IMR-90 (cell line): Measurements from ENCODE around the gene AMFR. TPM values are rescaled to one million over a fixed set of nuclear protein-coding genes. Genes with fewer than 3 reads are reported as not detected.

Source experiments
- ATAC-seq: fragments of 200-7000 bp; cut with Tn5 transposase; 2 replicates; pipeline ENCODE4 v1.9.1; 2020; ENCODE audit warnings: low read depth, mild to moderate bottlenecking, moderate library complexity
- BruUV-seq: library from RNA; stranded (reverse); fragments of 400-500 nt; replicated peaks from 2 replicates; lab custom pipeline; 2021; lab: Mats Ljungman, UMichigan
- CTCF ChIA-PET: fragments of 300-600 bp; formaldehyde crosslinking; extraction: SDS; loops from one replicate; lab custom pipeline; 2021; ENCODE audit warnings: antibody characterized with exemption; lab: Yijun Ruan, JAX
- POLR2A ChIA-PET: fragments of 300-600 bp; sonication (Branson Sonifier 250); formaldehyde crosslinking; loops from one replicate; lab custom pipeline; 2022; ENCODE audit warnings: antibody characterized with exemption; ENCODE audit not compliant: unreplicated experiment; lab: Charles Lee
- DNase-seq: peaks from one replicate; pipeline ENCODE4 v3.0.0; 2013
- H2AFZ ChIP-seq: replicated peaks from 2 replicates; pipeline ENCODE3; 2013; ENCODE audit warnings: low read length, mild to moderate bottlenecking; ENCODE audit not compliant: poor library complexity
- H2AK5ac ChIP-seq: 2 replicates; pipeline ENCODE4 v1.6.1; 2013; ENCODE audit warnings: low read depth, low read length, inconsistent platforms
- H2AK9ac ChIP-seq: replicated peaks from 2 replicates; pipeline ENCODE3; 2013; ENCODE audit warnings: mild to moderate bottlenecking, low read depth, low read length, moderate library complexity; ENCODE audit not compliant: poor library complexity
- H2BK120ac ChIP-seq: 2 replicates; pipeline ENCODE4 v1.6.1; 2013; ENCODE audit warnings: low read depth, low read length, inconsistent platforms
- H2BK15ac ChIP-seq: 3 replicates; pipeline ENCODE4 v1.6.1; 2013; ENCODE audit warnings: low read depth, low read length, inconsistent platforms
- H2BK20ac ChIP-seq: 2 replicates; pipeline ENCODE4 v1.6.1; 2013; ENCODE audit warnings: low read depth, mild to moderate bottlenecking, inconsistent platforms, low read length, moderate library complexity
- H2BK5ac ChIP-seq: 2 replicates; pipeline ENCODE4 v1.6.1; 2013; ENCODE audit warnings: mild to moderate bottlenecking, low read depth, low read length, inconsistent platforms; ENCODE audit not compliant: poor library complexity, severe bottlenecking
- H3K14ac ChIP-seq: replicated peaks from 2 replicates; pipeline ENCODE4 v1.6.1; 2013; ENCODE audit warnings: low read depth, low read length, inconsistent platforms
- H3K18ac ChIP-seq: 2 replicates; pipeline ENCODE4 v1.6.1; 2013; ENCODE audit warnings: low read depth, low read length, control low read depth
- H3K23ac ChIP-seq: 2 replicates; pipeline ENCODE4 v1.6.1; 2013; ENCODE audit warnings: low read depth, low read length, inconsistent platforms
- H3K27ac ChIP-seq: 2 replicates; pipeline ENCODE4 v1.5.1; 2013; ENCODE audit warnings: mild to moderate bottlenecking, control low read depth, low read length; ENCODE audit not compliant: insufficient read depth
- H3K27me3 ChIP-seq: 2 replicates; pipeline ENCODE4 v1.6.1; 2013; ENCODE audit warnings: low read length; ENCODE audit not compliant: control insufficient read depth, insufficient read depth
- H3K36me3 ChIP-seq: 2 replicates; pipeline ENCODE4 v1.6.1; 2013; ENCODE audit warnings: low read length, mixed read lengths; ENCODE audit not compliant: control insufficient read depth, insufficient read depth
- H3K4ac ChIP-seq: 2 replicates; pipeline ENCODE4 v1.6.1; 2013; ENCODE audit warnings: low read depth, low read length, inconsistent platforms
- H3K4me1 ChIP-seq: 2 replicates; pipeline ENCODE4 v1.6.1; 2013; ENCODE audit warnings: low read length, mixed read lengths; ENCODE audit not compliant: control insufficient read depth, insufficient read depth
- H3K4me2 ChIP-seq: 2 replicates; pipeline ENCODE4 v1.6.1; 2013; ENCODE audit warnings: low read depth, mild to moderate bottlenecking, control low read depth, low read length, moderate library complexity
- H3K4me3 ChIP-seq: 2 replicates; pipeline ENCODE4 v1.5.1; 2013; ENCODE audit warnings: low read depth, mild to moderate bottlenecking, control low read depth, low read length, moderate library complexity; ENCODE audit not compliant: insufficient read depth
- H3K56ac ChIP-seq: 2 replicates; pipeline ENCODE4 v1.6.1; 2013; ENCODE audit warnings: low read length, inconsistent platforms; ENCODE audit not compliant: insufficient read depth; ENCODE audit errors: extremely low read depth
- H3K79me1 ChIP-seq, 2 experiments: 2 replicates each; pipeline ENCODE4 v1.6.1; 2013; ENCODE audit warnings: low read length in 2 of 2, inconsistent platforms in 1 of 2, low read depth in 1 of 2
- H3K9ac ChIP-seq: 2 replicates; pipeline ENCODE4 v1.6.1; 2013; ENCODE audit warnings: low read depth, low read length, control low read depth
- H3K9me1 ChIP-seq: 2 replicates; pipeline ENCODE4 v1.6.1; 2013; ENCODE audit warnings: low read length, inconsistent platforms; ENCODE audit not compliant: insufficient read depth
- H3K9me3 ChIP-seq: 2 replicates; pipeline ENCODE4 v1.6.1; 2013; ENCODE audit warnings: low read length; ENCODE audit not compliant: control insufficient read depth, insufficient read depth
- H4K20me1 ChIP-seq: 2 replicates; pipeline ENCODE4 v1.6.1; 2013; ENCODE audit warnings: low read length, inconsistent platforms; ENCODE audit not compliant: insufficient read depth
- H4K5ac ChIP-seq: 2 replicates; pipeline ENCODE4 v1.6.1; 2013; ENCODE audit warnings: mild to moderate bottlenecking, low read depth, low read length, control low read depth
- H4K8ac ChIP-seq, 2 experiments: 2 replicates each; pipeline ENCODE4 v1.6.1; 2013; ENCODE audit warnings: low read depth in 2 of 2, low read length in 2 of 2, control low read depth in 1 of 2, inconsistent platforms in 1 of 2
- H4K91ac ChIP-seq: 2 replicates; pipeline ENCODE4 v1.6.1; 2013; ENCODE audit warnings: low read depth, low read length, inconsistent platforms; ENCODE audit not compliant: insufficient read depth
- CTCF ChIP-seq: conservative IDR thresholded peaks from 2 replicates; pipeline ENCODE4 v1.5.1; 2012; ENCODE audit warnings: mild to moderate bottlenecking, low read depth, low read length, improper control_type of control experiment
- ELK1 ChIP-seq: fragments of 150-350 bp; IDR thresholded peaks from 2 replicates; pipeline ENCODE4 v1.6.1; 2016; ENCODE audit warnings: low read depth, mild to moderate bottlenecking, low read length, moderate library complexity, borderline replicate concordance
- FOS ChIP-seq: fragments of 150-350 bp; IDR thresholded peaks from 2 replicates; pipeline ENCODE4 v1.6.1; 2016; ENCODE audit warnings: low read depth, low read length
- NFE2L2 ChIP-seq: fragments of 150-350 bp; IDR thresholded peaks from 2 replicates; pipeline ENCODE4 v1.6.1; 2016; ENCODE audit warnings: low read depth, mild to moderate bottlenecking, low read length
- RAD21 ChIP-seq: IDR thresholded peaks from 2 replicates; pipeline ENCODE4 v1.6.1; 2012; ENCODE audit warnings: low read length, improper control_type of control experiment
- RCOR1 ChIP-seq: IDR thresholded peaks from 2 replicates; pipeline ENCODE4 v1.6.1; 2012; ENCODE audit warnings: mild to moderate bottlenecking, low read length, improper control_type of control experiment; ENCODE audit not compliant: insufficient replicate concordance
- SMC3 ChIP-seq: fragments of 150-350 bp; IDR thresholded peaks from 2 replicates; pipeline ENCODE4 v1.6.1; 2016; ENCODE audit warnings: low read depth, mild to moderate bottlenecking, antibody characterized with exemption, low read length, moderate library complexity
- WGBS, 2 experiments: methylation state at CpG; one replicate each; pipeline versions ENCODE4 v1.1.5 to v1.1.7; 2013; ENCODE audit warnings: missing lambda C conversion rate in 2 of 2; ENCODE audit not compliant: insufficient read length in 1 of 2; ENCODE audit errors: extremely low coverage in 2 of 2; 5-methylcytosine and 5-hydroxymethylcytosine counted together
- dilution Hi-C: fragments of 300-500 bp; cut with HindIII; formaldehyde crosslinking; loops from one replicate; pipeline ENCODE4 v1.14.3; 2018; ENCODE audit warnings: low sequenced_read_pairs; ENCODE audit not compliant: unreplicated experiment
- in situ Hi-C: fragments of 300-500 bp; cut with MboI; formaldehyde crosslinking; loops from 3 replicates; pipeline ENCODE4 v1.14.3; 2019; ENCODE audit warnings: low sequenced_read_pairs, inconsistent platforms, mixed read lengths
- intact Hi-C: fragments of 100-400 bp; cut with micrococcal nuclease; formaldehyde crosslinking; loops from 2 replicates; pipeline ENCODE4 v1.10.0; 2022
- polyA plus RNA-seq, 3 experiments: library from polyadenylated mRNA; depleted of rRNA; stranded (reverse); fragments of >200 nt; gene quantifications; 2 replicates each; pipeline ENCODE4 v1.2.3, GENCODE V29; 2012; ENCODE audit warnings: low replicate concordance in 1 of 3
- total RNA-seq: library from RNA; depleted of rRNA; stranded (reverse); fragments of >200 nt; gene quantifications from 2 replicates; pipeline ENCODE4 v1.2.3, GENCODE V29; 2012

AMFR gene
- total and polyA plus RNA-seq, 2 of the 4 experiments (the other 2 are of a cell fraction), result 60.7 to 216 TPM

- H3K23ac ChIP-seq, result no peak overlapping the region
- DNase-seq (no peak), ATAC-seq (no peak)
- H3K27me3 ChIP-seq, result no peaks in the 10 kb centered on the region
- no peak overlapping the region for H3K9ac ChIP-seq
- H2BK15ac ChIP-seq, result no peak overlapping the region
- in situ Hi-C loops, result no loop called here
- no peak overlapping the region for H3K4me2 ChIP-seq
- intact Hi-C loops, result no loop called here
- H2AFZ ChIP-seq, result no peak overlapping the region
- TF ChIP-seq ELK1, result no peak
- no peak for TF ChIP-seq NFE2L2
- TF ChIP-seq SMC3, result no peak
- TF ChIP-seq FOS, result no peak
- no peak for TF ChIP-seq CTCF
- no peak for TF ChIP-seq RCOR1
- no peak for TF ChIP-seq RAD21
- dilution Hi-C loops, result no loop called here
- no peak overlapping the region for H3K4me3 ChIP-seq
- H3K4me1 ChIP-seq, result no peaks in the 10 kb centered on the region
- H4K20me1 ChIP-seq, result no peaks in the 10 kb centered on the region
- no peak overlapping the region for H2BK5ac ChIP-seq
- peaks cover 27 to 28% of the 10 kb centered on the region in 2 experiments for H3K79me1 ChIP-seq
- peaks cover 30% of the 10 kb centered on the region for H3K36me3 ChIP-seq
- no peak overlapping the region for H4K5ac ChIP-seq
- H3K56ac ChIP-seq, result no peak overlapping the region
- no peak overlapping the region for H2AK9ac ChIP-seq
- no peak overlapping the region for H2BK20ac ChIP-seq
- H3K9me3 ChIP-seq, result no peaks in the 10 kb centered on the region
- WGBS, 2 experiments, result no CpG with 5 or more reads among the region's 5 CpGs
- no peak overlapping the region for H3K14ac ChIP-seq
- ChIA-PET POLR2A (no interaction called here), CTCF (interaction anchor here (1.5 kb wide), 1 partner anchor 12 kb away, joined by 5 read pairs; no protein-coding TSS in a partner anchor)
- H2AK5ac ChIP-seq, result no peak overlapping the region
- no peak overlapping the region for H3K18ac ChIP-seq
- H2BK120ac ChIP-seq, result no peak overlapping the region
- H4K91ac ChIP-seq, result no peak overlapping the region
- H3K4ac ChIP-seq, result no peak overlapping the region
- no peak overlapping the region for H3K27ac ChIP-seq
- H3K9me1 ChIP-seq, result peaks cover 3% of the 10 kb centered on the region
- no peak overlapping the region for H4K8ac ChIP-seq
- no TSS peak for BruUV-seq
These were observed 23.9 kb downstream of the AMFR start for GRCh38 chr16:56401482-56401881.
